SK-N-SH treated with all-trans-retinoic acid at 6 μM for 48 hours (cell line): ENCODE measurements around the gene SERTM2.
A peak's percentile ranks its signal among the peaks of the same experiment; 100 is the strongest.

Source experiments
- ATAC-seq: fragments of 200-7000 bp; cut with Tn5 transposase; 3 replicates; pipeline ENCODE4 v1.9.1; 2020; ENCODE audit warnings: mild to moderate bottlenecking, moderate library complexity
- ARNTL ChIP-seq: fragments of 450-650 bp; formaldehyde crosslinking; IDR thresholded peaks from 2 replicates; pipeline ENCODE4 v1.5.0; 2020; ENCODE audit warnings: low read depth, mild to moderate bottlenecking, moderate library complexity, borderline replicate concordance
- BACH2 ChIP-seq: fragments of 250-450 bp; sonication (Bioruptor Pico); IDR thresholded peaks from 2 replicates; pipeline ENCODE4 v1.9.0; 2021; ENCODE audit warnings: mild to moderate bottlenecking, borderline replicate concordance
- CREB5 ChIP-seq: fragments of 250-450 bp; sonication (Bioruptor Pico); IDR thresholded peaks from 2 replicates; pipeline ENCODE4 v1.5.1; 2020; ENCODE audit warnings: low read depth, mild to moderate bottlenecking, moderate library complexity
- CSDC2 ChIP-seq: fragments of 250-450 bp; sonication (Bioruptor Pico); IDR thresholded peaks from 2 replicates; pipeline ENCODE4 v1.5.0; 2020; ENCODE audit warnings: mild to moderate bottlenecking, moderate library complexity
- CSRNP3 ChIP-seq: fragments of 250-450 bp; sonication (Bioruptor Pico); IDR thresholded peaks from 2 replicates; pipeline ENCODE4 v1.5.1; 2021; ENCODE audit warnings: mild to moderate bottlenecking, moderate library complexity
- ESRRG ChIP-seq: fragments of 250-450 bp; sonication (Bioruptor Pico); IDR thresholded peaks from 2 replicates; pipeline ENCODE4 v1.6.1; 2021; ENCODE audit warnings: mild to moderate bottlenecking
- GLIS3 ChIP-seq: fragments of 250-450 bp; sonication (Bioruptor Pico); IDR thresholded peaks from 2 replicates; pipeline ENCODE4 v1.5.0; 2020; ENCODE audit warnings: mild to moderate bottlenecking, moderate library complexity
- ISL1 ChIP-seq: fragments of 250-450 bp; sonication (Bioruptor Pico); IDR thresholded peaks from 2 replicates; pipeline ENCODE4 v2.1.2; 2022; ENCODE audit warnings: mild to moderate bottlenecking, moderate library complexity
- OSR1 ChIP-seq: fragments of 250-450 bp; sonication (Bioruptor Pico); IDR thresholded peaks from 2 replicates; pipeline ENCODE4 v1.8.0; 2022; ENCODE audit warnings: moderate library complexity, mild to moderate bottlenecking, inconsistent platforms
- PPARA ChIP-seq: fragments of 250-450 bp; sonication (Bioruptor Pico); IDR thresholded peaks from 2 replicates; pipeline ENCODE4 v1.5.0; 2020; ENCODE audit warnings: mild to moderate bottlenecking, borderline replicate concordance
- RARB ChIP-seq: fragments of 250-450 bp; sonication (Bioruptor Pico); IDR thresholded peaks from 2 replicates; pipeline ENCODE4 v1.8.0; 2021; ENCODE audit warnings: mild to moderate bottlenecking, moderate library complexity
- SNAI2 ChIP-seq: fragments of 250-450 bp; sonication (Bioruptor Pico); IDR thresholded peaks from 2 replicates; pipeline ENCODE4 v1.5.0; 2020; ENCODE audit warnings: mild to moderate bottlenecking, moderate library complexity
- TCF4 ChIP-seq: fragments of 250-450 bp; sonication (Bioruptor Pico); IDR thresholded peaks from 2 replicates; pipeline ENCODE4 v1.8.0; 2021; ENCODE audit warnings: mild to moderate bottlenecking, moderate library complexity, borderline replicate concordance
- TOX ChIP-seq: fragments of 250-450 bp; sonication (Bioruptor Pico); IDR thresholded peaks from 2 replicates; pipeline ENCODE4 v1.8.0; 2021; ENCODE audit warnings: mild to moderate bottlenecking, moderate library complexity, borderline replicate concordance
- ZC3H10 ChIP-seq: fragments of 250-450 bp; sonication (Bioruptor Pico); IDR thresholded peaks from 2 replicates; pipeline ENCODE4 v1.5.1; 2021; ENCODE audit warnings: mild to moderate bottlenecking, moderate library complexity
- ZFP3 ChIP-seq: fragments of 250-450 bp; sonication (Bioruptor Pico); IDR thresholded peaks from 2 replicates; pipeline ENCODE4 v1.5.0; 2020; ENCODE audit warnings: mild to moderate bottlenecking, moderate library complexity
- ZFP30 ChIP-seq: fragments of 450-650 bp; formaldehyde crosslinking; IDR thresholded peaks from 2 replicates; pipeline ENCODE4 v1.5.0; 2022; ENCODE audit warnings: mild to moderate bottlenecking, moderate library complexity
- ZNF565 ChIP-seq: fragments of 450-650 bp; formaldehyde crosslinking; conservative IDR thresholded peaks from 2 replicates; pipeline ENCODE4 v1.5.0; 2020; ENCODE audit warnings: low read depth, mild to moderate bottlenecking, moderate library complexity
- ZNF70 ChIP-seq: fragments of 450-650 bp; formaldehyde crosslinking; IDR thresholded peaks from 2 replicates; pipeline ENCODE4 v1.5.0; 2020; ENCODE audit warnings: mild to moderate bottlenecking, moderate library complexity
- ZNF8 ChIP-seq: fragments of 450-650 bp; formaldehyde crosslinking; IDR thresholded peaks from 2 replicates; pipeline ENCODE4 v1.5.0; 2020; ENCODE audit warnings: mild to moderate bottlenecking, moderate library complexity
- TF ChIP-seq, protein P1 (sequence below): fragments of 250-450 bp; sonication (Bioruptor Pico); IDR thresholded peaks from 2 replicates; pipeline ENCODE4 v1.5.0; 2020; ENCODE audit warnings: mild to moderate bottlenecking, moderate library complexity
- TF ChIP-seq, protein P2 (sequence below): fragments of 250-450 bp; sonication (Bioruptor Pico); IDR thresholded peaks from 2 replicates; pipeline ENCODE4 v1.8.0; 2021; ENCODE audit warnings: low read depth, mild to moderate bottlenecking, moderate library complexity, borderline replicate concordance

Gene SERTM2

DNA sequence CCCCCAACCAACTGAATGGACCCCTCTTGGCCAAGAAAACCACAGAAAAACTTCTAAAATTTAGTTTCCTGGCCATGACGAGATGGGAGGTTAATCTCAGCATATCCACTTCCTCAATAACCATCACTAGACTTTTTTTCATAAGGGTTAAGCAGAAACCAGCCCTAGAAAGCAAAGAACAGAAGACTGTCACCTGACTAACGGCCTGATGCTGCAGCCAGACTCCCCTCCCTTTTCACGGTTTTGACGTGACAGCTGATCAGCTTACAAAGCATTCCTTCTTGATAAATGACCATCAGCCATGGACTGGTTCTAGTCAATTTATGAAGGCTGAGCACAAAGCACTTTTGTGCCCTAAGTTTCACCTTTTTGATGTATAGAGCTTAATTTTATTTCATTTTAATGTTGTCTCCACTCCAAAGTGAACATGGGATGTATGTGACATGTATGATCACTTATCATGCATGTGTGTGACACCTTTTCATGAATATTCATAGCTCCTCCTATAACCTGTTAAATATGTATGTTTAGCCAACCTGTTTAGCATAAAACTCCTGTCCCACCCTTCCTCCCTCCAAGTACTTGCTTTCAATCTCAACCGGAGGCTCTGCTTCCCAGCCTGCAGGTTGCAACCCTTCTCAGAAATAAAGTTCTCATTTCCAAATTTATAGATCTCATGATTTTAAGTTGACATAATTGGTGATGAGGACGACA lies 56.3 kb downstream of the SERTM2 start:
- no peak for TF ChIP-seq CREB5 (CRISPR knock-in tag)
- TF ChIP-seq CSRNP3 (CRISPR knock-in tag), result no peak
- no peak for TF ChIP-seq ZNF70 (CRISPR knock-in tag)
- no peak for TF ChIP-seq TOX (CRISPR knock-in tag)
- TF ChIP-seq OSR1 (CRISPR knock-in tag), result no peak
- no peak for TF ChIP-seq RARB
- no peak for TF ChIP-seq ZNF8 (CRISPR knock-in tag)
- TF ChIP-seq ARNTL (CRISPR knock-in tag), result no peak
- no peak for TF ChIP-seq ZC3H10 (CRISPR knock-in tag)
- no peak for TF ChIP-seq SNAI2 (CRISPR knock-in tag)
- no peak for TF ChIP-seq ESRRG
- TF ChIP-seq, protein P1, sequence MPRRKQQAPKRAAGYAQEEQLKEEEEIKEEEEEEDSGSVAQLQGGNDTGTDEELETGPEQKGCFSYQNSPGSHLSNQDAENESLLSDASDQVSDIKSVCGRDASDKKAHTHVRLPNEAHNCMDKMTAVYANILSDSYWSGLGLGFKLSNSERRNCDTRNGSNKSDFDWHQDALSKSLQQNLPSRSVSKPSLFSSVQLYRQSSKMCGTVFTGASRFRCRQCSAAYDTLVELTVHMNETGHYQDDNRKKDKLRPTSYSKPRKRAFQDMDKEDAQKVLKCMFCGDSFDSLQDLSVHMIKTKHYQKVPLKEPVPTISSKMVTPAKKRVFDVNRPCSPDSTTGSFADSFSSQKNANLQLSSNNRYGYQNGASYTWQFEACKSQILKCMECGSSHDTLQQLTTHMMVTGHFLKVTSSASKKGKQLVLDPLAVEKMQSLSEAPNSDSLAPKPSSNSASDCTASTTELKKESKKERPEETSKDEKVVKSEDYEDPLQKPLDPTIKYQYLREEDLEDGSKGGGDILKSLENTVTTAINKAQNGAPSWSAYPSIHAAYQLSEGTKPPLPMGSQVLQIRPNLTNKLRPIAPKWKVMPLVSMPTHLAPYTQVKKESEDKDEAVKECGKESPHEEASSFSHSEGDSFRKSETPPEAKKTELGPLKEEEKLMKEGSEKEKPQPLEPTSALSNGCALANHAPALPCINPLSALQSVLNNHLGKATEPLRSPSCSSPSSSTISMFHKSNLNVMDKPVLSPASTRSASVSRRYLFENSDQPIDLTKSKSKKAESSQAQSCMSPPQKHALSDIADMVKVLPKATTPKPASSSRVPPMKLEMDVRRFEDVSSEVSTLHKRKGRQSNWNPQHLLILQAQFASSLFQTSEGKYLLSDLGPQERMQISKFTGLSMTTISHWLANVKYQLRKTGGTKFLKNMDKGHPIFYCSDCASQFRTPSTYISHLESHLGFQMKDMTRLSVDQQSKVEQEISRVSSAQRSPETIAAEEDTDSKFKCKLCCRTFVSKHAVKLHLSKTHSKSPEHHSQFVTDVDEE (CRISPR knock-in tag), result no peak
- ATAC-seq, result no peak

GRCh38 chrX:111568354-111568753 lies 56.9 kb downstream of the SERTM2 start:
- peak; percentile 88 for ATAC-seq
- TF ChIP-seq, protein P2, sequence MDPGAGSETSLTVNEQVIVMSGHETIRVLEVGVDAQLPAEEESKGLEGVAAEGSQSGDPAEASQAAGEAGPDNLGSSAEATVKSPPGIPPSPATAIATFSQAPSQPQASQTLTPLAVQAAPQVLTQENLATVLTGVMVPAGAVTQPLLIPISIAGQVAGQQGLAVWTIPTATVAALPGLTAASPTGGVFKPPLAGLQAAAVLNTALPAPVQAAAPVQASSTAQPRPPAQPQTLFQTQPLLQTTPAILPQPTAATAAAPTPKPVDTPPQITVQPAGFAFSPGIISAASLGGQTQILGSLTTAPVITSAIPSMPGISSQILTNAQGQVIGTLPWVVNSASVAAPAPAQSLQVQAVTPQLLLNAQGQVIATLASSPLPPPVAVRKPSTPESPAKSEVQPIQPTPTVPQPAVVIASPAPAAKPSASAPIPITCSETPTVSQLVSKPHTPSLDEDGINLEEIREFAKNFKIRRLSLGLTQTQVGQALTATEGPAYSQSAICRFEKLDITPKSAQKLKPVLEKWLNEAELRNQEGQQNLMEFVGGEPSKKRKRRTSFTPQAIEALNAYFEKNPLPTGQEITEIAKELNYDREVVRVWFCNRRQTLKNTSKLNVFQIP (CRISPR knock-in tag), result no peak
- TF ChIP-seq CSRNP3 (CRISPR knock-in tag) (no peak), ISL1 (CRISPR knock-in tag) (no peak), RARB (no peak), GLIS3 (CRISPR knock-in tag) (no peak), ESRRG (no peak), OSR1 (CRISPR knock-in tag) (no peak), CSDC2 (no peak), ZFP30 (CRISPR knock-in tag) (no peak), ZNF8 (CRISPR knock-in tag) (no peak), BACH2 (CRISPR knock-in tag) (no peak), SNAI2 (CRISPR knock-in tag) (no peak)
- TF ChIP-seq, all 23 proteins: peak for 0

GRCh38 chrX:111568817-111569216 lies 57.4 kb downstream of the SERTM2 start:
- ATAC-seq, result no peak
- no peak for TF ChIP-seq BACH2 (CRISPR knock-in tag)
- TF ChIP-seq CSDC2, result no peak
- TF ChIP-seq, protein P2 (CRISPR knock-in tag), result no peak
- TF ChIP-seq ZNF565 (CRISPR knock-in tag), result no peak
- TF ChIP-seq ZC3H10 (CRISPR knock-in tag), result no peak
- TF ChIP-seq GLIS3 (CRISPR knock-in tag), result no peak
- no peak for TF ChIP-seq PPARA (CRISPR knock-in tag)
- no peak for TF ChIP-seq ESRRG
- no peak for TF ChIP-seq OSR1 (CRISPR knock-in tag)
- no peak for TF ChIP-seq RARB
- no peak for TF ChIP-seq SNAI2 (CRISPR knock-in tag)
- no peak for TF ChIP-seq TCF4 (CRISPR knock-in tag)
- no peak for TF ChIP-seq ARNTL (CRISPR knock-in tag)
- TF ChIP-seq ISL1 (CRISPR knock-in tag), result no peak
- no peak for TF ChIP-seq ZFP3 (CRISPR knock-in tag)
- TF ChIP-seq, protein P1 (CRISPR knock-in tag), result no peak
- no peak for TF ChIP-seq ZNF8 (CRISPR knock-in tag)
